Limb (tissue), 2 donors: Measurements from ENCODE around the gene PKDREJ.

ENCODE experiments used
- DNase-seq, 2 donors: peaks; one replicate each; pipeline ENCODE4 v3.0.0-alpha.2; 2016; ENCODE audit errors: extremely low spot score in 2 of 2

PKDREJ gene

GRCh38 chr22:46290121-46290842 lies 27.1 kb upstream of the PKDREJ start:
- DNase-seq, result no peak

- no peak for DNase-seq
Observed at GRCh38 chr22:46289244-46289891, 26.2 kb upstream of the PKDREJ start.

GRCh38 chr22:46288846-46289243 lies 25.7 kb upstream of the PKDREJ start:
- no peak for DNase-seq

- no peak for DNase-seq
Observed at GRCh38 chr22:46287873-46288751, 25.0 kb upstream of the PKDREJ start.

- no peak for DNase-seq
Observed at GRCh38 chr22:46286941-46287872, 24.1 kb upstream of the PKDREJ start.

DNA sequence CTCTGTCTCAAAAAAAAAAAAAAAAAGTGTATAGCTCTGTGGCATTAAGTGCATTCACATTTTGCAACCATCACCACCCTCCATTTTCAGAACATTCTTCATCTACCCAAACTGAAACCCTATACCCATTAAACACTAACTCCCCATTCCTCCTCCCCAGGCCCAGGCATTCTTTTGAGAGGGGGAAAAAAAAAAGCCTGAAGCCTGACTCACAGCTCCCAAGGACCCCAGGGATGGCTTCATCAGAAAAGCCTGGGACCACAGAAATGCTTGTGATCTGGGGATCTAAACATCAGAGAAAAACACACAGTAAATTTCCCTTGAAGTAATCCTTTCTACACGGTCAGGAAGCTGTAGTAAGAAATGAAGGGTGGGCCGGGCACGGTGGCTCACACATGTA lies 22.9 kb upstream of the PKDREJ start:
- no peak for DNase-seq

DNA sequence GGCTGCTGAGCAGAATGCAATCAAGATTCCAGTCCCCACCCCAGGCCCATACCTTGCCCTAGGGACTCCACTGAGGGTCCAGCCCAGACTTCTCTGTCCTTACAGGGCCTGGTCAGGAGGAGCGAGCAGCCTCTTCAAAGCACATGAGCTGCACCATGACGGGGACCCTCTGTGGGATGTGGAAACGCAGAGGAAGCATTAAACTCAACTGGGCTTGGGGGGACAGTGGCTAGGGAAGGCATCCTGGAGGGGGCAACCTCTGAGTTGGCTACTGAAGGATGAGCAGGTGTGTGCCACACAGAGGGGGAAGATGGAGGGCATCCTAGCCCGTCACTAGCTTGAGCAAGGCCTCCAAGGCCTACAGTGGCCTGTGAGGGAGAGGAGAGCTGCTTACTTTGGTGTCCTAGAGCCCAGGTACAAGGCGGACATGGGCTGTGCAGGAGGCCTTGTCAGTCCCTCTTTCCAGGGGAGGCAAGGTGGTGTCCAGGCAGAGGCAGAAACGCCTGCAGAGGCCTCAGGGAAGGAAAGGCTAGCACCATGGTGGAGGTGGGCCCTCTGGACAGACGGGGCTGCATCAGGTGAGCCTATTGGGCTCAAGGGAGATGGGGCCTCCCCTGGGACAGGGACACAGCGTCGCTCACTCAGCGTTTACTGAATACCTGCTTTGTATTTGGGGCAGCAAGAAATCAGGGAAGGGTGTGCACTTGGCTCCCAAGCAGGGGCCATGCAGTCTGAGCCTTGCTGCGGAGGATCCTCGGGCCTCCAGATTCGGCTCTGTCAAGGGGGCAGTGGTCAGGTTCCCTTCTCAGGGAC lies 18.9 kb upstream of the PKDREJ start:
- DNase-seq, result no peak

GRCh38 chr22:46280999-46281623 lies 18.0 kb upstream of the PKDREJ start:
- no peak for DNase-seq

DNA sequence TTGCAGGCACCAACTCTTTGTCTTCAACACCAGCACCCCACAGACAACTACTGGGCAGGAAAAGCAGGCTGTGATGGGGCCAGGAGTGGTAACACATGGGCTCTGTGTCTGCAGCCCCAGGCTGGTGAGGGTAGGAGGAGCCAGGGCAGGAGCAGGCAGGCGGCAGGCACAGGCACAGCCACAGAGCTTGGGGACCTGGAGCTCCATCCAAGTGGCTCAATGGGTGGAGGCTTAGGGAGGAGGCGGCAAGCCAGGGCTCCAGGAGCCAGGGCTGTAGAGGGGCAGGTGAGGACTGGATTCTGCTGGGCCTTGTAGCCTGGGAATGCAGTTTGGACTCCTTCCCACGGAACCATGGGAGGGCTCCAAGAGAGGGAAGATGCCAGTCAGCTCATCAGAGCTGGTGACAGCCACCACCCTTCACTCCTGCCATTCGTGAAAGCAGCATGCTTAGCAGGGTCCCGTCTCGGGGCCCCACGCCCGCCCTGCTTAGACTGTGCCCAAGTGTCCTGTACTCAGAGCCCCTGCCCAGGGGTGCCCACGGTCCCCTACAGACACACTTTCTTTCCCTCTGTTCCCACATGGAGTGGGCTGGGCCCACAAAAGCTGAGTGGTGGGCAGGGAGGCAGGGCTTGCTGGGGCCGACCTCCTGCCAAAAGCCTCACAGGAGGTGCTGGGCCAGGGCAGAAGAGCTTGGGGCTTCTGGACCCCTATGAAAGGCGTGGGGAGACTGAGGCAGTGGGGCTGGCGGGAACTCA lies 17.1 kb upstream of the PKDREJ start:
- no peak for DNase-seq

GRCh38 chr22:46278656-46279645 lies 15.8 kb upstream of the PKDREJ start:
- no peak for DNase-seq

GRCh38 chr22:46276563-46276962 lies 13.4 kb upstream of the PKDREJ start:
- DNase-seq, result no peak

DNA sequence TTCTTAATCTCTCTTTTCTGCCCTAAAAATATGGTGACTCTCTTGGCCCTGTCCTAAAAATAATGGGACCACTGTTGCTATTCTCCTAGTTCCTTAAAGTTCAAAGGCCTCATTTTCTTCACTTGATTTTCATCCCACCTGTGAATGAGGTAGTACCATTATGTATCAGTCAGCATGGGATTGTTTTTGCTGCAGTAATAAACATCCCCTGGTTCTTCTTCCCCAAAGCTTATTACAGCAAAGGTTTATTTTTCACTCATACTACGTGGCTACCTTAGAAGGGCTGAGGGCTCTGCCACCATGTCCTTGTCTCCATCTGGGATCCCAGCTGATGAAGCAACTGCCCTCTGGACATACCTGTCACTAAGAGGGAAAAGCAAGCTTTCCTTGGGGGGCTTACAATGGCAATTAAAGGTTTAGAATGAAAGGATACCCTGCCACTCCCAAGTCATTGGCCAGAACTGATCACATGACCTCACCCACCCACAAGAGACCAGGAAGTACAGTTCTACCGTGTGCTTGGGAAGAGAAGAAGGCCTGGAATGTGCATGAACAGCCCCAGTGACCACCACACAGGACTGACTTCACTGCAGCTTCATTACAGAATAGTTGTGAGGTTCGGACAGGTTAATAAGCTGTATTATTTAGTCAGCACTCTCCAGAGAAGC lies 12.4 kb upstream of the PKDREJ start:
- no peak for DNase-seq

GRCh38 chr22:46274381-46274780 lies 11.2 kb upstream of the PKDREJ start:
- no peak for DNase-seq

DNA sequence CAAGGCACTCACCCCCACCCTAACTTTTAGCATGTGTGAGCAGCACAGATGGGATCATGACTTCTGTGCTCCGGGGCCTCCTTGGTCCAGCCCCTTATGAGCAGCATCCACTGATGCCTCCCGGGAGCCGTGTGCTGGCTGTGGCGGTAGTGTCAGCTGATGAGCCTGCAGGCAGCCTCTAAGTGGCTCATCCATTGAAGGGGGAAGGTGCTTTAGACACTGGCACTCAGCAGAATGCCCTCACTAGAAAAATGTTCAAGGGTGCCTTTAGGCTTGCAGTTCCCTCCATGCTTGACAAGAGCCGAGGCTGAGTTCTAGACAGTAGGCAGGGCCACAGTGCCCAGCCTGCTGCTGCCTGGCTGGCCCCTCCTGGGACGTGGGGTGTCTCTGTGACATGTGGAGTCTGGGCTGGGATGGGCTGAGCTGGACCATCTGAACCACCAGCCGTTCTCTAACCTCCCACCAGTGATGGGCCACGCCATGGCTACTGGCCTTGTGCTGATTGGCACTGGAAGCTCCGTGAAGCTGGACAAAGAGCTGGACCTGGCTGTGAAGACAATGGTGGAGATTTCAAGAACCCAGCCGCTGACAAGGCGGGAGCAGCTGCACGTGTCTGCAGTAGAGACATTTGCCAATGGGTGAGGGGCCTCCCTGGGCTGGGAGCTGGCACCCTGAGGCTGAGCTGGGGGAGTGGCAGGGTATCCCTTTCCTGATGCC lies 10.4 kb upstream of the PKDREJ start:
- no peak for DNase-seq

DNA sequence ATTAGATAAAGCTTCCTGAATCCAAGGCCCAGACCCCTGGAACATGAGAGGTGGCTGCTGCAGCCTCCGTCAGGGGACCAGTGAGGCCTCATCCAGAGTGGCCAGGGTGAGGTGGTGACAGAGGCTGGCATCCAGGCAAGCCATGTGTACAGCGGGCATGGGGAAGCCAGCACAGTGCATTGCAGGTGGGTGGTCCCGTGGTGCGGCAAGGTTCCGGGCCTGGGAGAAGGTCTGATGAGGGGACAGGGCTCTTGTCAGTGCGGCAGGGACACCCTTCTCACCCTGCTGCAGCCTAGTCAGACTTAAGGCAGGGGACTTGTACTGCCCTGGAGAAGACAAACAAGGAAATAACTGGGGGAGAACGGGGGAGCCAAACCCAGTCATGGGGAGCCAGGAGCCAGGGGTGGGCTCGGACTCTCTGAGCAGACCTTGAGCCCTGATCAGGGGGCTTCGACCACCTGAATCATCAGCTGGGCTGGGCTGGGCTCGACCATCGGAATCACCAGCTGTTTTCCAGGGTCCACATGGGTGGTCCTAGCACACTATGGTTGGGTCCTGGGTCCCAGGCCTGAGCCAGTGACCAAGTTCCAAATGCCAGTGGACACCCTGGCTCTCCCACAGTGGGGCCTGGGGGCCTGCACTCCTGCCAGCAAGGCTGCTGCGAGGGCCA lies 9.8 kb upstream of the PKDREJ start:
- DNase-seq, result no peak

GRCh38 chr22:46272196-46272595 lies 9.1 kb upstream of the PKDREJ start:
- no peak for DNase-seq
